PC-9 (cell line): ENCODE data around the gene IGIP. TPM values are rescaled to one million over a fixed set of nuclear protein-coding genes. Genes with fewer than 3 reads are reported as not detected.
A peak's percentile ranks its signal among the peaks of the same experiment; 100 is the strongest.

Experiments
- BruUV-seq: library from RNA; stranded (reverse); fragments of 400-500 nt; replicated peaks from 2 replicates; lab custom pipeline; 2021; lab: Mats Ljungman, UMichigan
- CTCF ChIA-PET: fragments of 300-600 bp; sonication (Branson Sonifier 250); formaldehyde crosslinking; loops from one replicate; lab custom pipeline; 2022; ENCODE audit warnings: antibody characterized with exemption; lab: Charles Lee
- POLR2A ChIA-PET: fragments of 300-600 bp; sonication (Branson Sonifier 250); formaldehyde crosslinking; loops from one replicate; lab custom pipeline; 2022; ENCODE audit warnings: antibody characterized with exemption; ENCODE audit not compliant: unreplicated experiment; lab: Charles Lee
- DNase-seq, 2 experiments: peaks; one replicate each; pipeline versions ENCODE4 v3.0.0 to v3.0.0-alpha.2; 2015 to 2022; ENCODE audit warnings: mixed read lengths in 1 of 2
- H2AFZ ChIP-seq: fragments of 200-600 bp; sonication (generic); 2 replicates; pipeline ENCODE4 v1.8.1; 2017; ENCODE audit warnings: antibody characterized with exemption
- H3F3A ChIP-seq: fragments of 200-600 bp; sonication (generic); 2 replicates; pipeline ENCODE4 v1.8.1; 2017; ENCODE audit warnings: antibody characterized with exemption, mild to moderate bottlenecking, low read depth; ENCODE audit not compliant: insufficient read depth
- H3K27ac ChIP-seq: fragments of 200-600 bp; sonication (generic); 2 replicates; pipeline ENCODE4 v1.6.1; 2016; ENCODE audit warnings: mixed run types
- H3K27me3 ChIP-seq: fragments of 200-600 bp; sonication (generic); 2 replicates; pipeline ENCODE4 v1.6.1; 2016; ENCODE audit warnings: low read depth, mixed run types; ENCODE audit not compliant: insufficient read depth
- H3K36me3 ChIP-seq: fragments of 200-600 bp; sonication (generic); 2 replicates; pipeline ENCODE4 v1.6.1; 2016; ENCODE audit warnings: low read depth, mixed run types
- H3K4me1 ChIP-seq: fragments of 200-600 bp; sonication (generic); replicated peaks from 2 replicates; pipeline ENCODE4 v1.6.1; 2016; ENCODE audit warnings: mixed run types; ENCODE audit not compliant: insufficient read depth
- H3K4me2 ChIP-seq: fragments of 200-600 bp; sonication (generic); 2 replicates; pipeline ENCODE4 v1.6.1; 2017; ENCODE audit warnings: mixed run types
- H3K4me3 ChIP-seq: fragments of 200-600 bp; sonication (generic); 2 replicates; pipeline ENCODE4 v1.6.1; 2016; ENCODE audit warnings: mixed run types
- H3K79me2 ChIP-seq: fragments of 200-600 bp; sonication (generic); 2 replicates; pipeline ENCODE4 v1.6.1; 2017; ENCODE audit warnings: low read depth, mixed run types
- H3K9me2 ChIP-seq: fragments of 200-600 bp; sonication (generic); 2 replicates; pipeline ENCODE4 v1.8.1; 2017; ENCODE audit warnings: mild to moderate bottlenecking; ENCODE audit not compliant: insufficient read depth
- H3K9me3 ChIP-seq: fragments of 200-600 bp; sonication (generic); 2 replicates; pipeline ENCODE4 v1.8.1; 2016; ENCODE audit warnings: low read depth; ENCODE audit not compliant: insufficient read depth
- H4K20me1 ChIP-seq: fragments of 200-600 bp; sonication (generic); 2 replicates; pipeline ENCODE4 v1.8.1; 2017; ENCODE audit not compliant: insufficient read depth
- CTCF ChIP-seq: fragments of 200-600 bp; sonication (generic); conservative IDR thresholded peaks from 2 replicates; pipeline ENCODE4 v1.6.1; 2017; ENCODE audit warnings: mixed run types, antibody characterized with exemption, mild to moderate bottlenecking, moderate library complexity
- EZH2 ChIP-seq: fragments of 200-600 bp; sonication (generic); IDR thresholded peaks from 2 replicates; pipeline ENCODE4 v1.8.0; 2017; ENCODE audit warnings: antibody characterized with exemption, low read depth
- intact Hi-C: fragments of 100-400 bp; cut with micrococcal nuclease; formaldehyde crosslinking; loops from one replicate; pipeline ENCODE4 v1.10.0; 2022; ENCODE audit not compliant: unreplicated experiment
- total RNA-seq: library from RNA; stranded (reverse); gene quantifications from 2 replicates; pipeline ENCODE4 v1.2.3, GENCODE V29; 2021

Gene IGIP
- total RNA-seq, 1 experiment from 2014 or later: 6.2 TPM

DNA sequence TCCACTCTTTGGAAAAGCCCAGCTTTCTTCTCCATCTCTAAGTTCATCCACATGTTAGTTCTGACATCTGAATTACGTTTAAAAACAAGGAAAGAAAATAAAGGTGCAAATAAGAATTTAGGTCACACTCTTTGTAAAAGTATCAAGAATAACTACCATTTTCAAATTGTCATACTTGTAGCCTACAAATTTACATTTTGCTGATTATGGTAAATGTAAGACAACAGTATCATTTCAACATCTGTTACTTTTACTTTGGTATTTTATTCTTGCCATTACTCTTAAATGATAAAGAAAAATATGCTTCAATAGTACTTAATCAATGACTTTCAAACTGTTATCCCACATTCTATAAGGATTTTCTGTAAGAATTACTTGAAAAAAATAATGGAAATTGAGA, 21.6 kb upstream of the IGIP start:
- Histone ChIP-seq H4K20me1 (no peaks in the 10 kb centered on the region), H3K27ac (no peak overlapping the region), H3F3A (peaks cover 18% of the 10 kb centered on the region; the same call in 1 of the 2 replicates), H3K4me1 (peaks cover 10% of the 10 kb centered on the region), H3K9me2 (no peaks in the 10 kb centered on the region), H3K79me2 (peaks cover 11% of the 10 kb centered on the region), H3K9me3 (no peaks in the 10 kb centered on the region), H3K4me2 (no peak overlapping the region), H3K36me3 (no peaks in the 10 kb centered on the region), H2AFZ (no peak overlapping the region), H3K27me3 (no peaks in the 10 kb centered on the region), H3K4me3 (no peak overlapping the region)
- TF ChIP-seq EZH2 (no peak), CTCF (no peak)
- no TSS peak for BruUV-seq
- ChIA-PET CTCF (no interaction called here), POLR2A (no interaction called here)
- DNase-seq: no peak
- intact Hi-C loops: no loop called here

DNA sequence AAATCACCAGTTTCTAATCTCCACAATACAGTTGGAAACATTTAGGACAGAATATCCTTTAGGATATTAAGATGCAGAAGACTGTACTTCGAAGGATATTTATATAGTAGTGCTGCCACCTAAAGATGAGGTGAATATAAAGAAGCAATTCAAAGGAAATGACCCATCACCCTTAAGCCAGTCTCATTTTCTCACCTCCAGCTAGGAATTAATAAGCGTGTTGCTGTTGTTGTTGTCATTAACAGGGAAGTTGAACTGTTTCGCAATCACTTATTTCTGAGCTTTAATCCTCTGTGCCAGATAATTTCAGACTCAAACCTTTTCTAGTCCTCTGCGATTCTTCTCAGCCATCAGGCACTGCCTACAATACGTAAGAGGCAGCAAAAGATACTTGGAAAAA, 19.6 kb upstream of the IGIP start:
- H2AFZ ChIP-seq: no peak overlapping the region
- H3K27me3 ChIP-seq: no peaks in the 10 kb centered on the region
- H3K79me2 ChIP-seq: peaks cover 31% of the 10 kb centered on the region
- peak in 1 of 2 experiments; percentile 45 for DNase-seq
- ChIA-PET POLR2A (no interaction called here), CTCF (interaction anchor here (0.7 kb wide), 1 partner anchor 1050 kb away, joined by 3 read pairs; no protein-coding TSS in a partner anchor)
- H3K4me1 ChIP-seq: peaks cover 28% of the 10 kb centered on the region
- H3K9me3 ChIP-seq: no peaks in the 10 kb centered on the region
- H3K4me2 ChIP-seq: peak overlapping the region; percentile 85
- TF ChIP-seq EZH2 (no peak), CTCF (no peak; the same call in 1 of the 2 replicates)
- H3F3A ChIP-seq: peaks cover 18% of the 10 kb centered on the region; the same call in 1 of the 2 replicates
- H3K36me3 ChIP-seq: no peaks in the 10 kb centered on the region
- H3K27ac ChIP-seq: no peak overlapping the region
- no TSS peak for BruUV-seq
- intact Hi-C loops: no loop called here
- H4K20me1 ChIP-seq: no peaks in the 10 kb centered on the region
- no peak overlapping the region for H3K4me3 ChIP-seq
- no peaks in the 10 kb centered on the region for H3K9me2 ChIP-seq

DNA sequence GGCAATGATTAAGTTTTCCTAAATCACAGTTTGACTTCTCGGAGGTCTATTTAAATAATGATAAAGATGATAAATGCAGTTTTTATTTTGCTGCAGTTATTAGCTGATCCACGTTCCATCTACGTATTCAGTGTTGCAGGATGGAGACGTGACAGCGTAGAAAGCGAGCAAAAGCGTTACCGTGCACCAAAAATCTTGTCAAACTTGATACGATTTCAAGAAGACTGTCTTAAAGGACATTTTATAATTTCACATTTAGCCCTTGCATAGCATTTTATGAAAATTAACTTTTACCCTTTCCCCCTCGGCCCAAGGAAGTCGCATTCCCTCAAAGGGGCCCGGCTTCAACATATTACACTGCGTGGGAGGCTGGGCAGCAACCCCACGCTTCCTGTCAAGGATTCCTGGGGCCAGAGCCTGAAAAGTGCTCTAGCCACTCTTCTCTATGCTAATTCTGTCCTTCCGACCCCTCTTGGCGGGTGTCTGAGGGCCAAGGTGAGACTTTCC, 18.9 kb upstream of the IGIP start:
- ChIA-PET CTCF (no interaction called here), POLR2A (interaction anchor here (0.7 kb wide), 1 partner anchor 73 kb away, joined by 3 read pairs; no protein-coding TSS in a partner anchor)
- Histone ChIP-seq H2AFZ (peak overlapping the region; percentile 89), H3K4me2 (peak overlapping the region; percentile 85), H3K36me3 (no peaks in the 10 kb centered on the region), H3K4me1 (peaks cover 28% of the 10 kb centered on the region), H4K20me1 (no peaks in the 10 kb centered on the region), H3K9me3 (no peaks in the 10 kb centered on the region), H3K9me2 (no peaks in the 10 kb centered on the region), H3K27ac (peak overlapping the region; percentile 72), H3K4me3 (peak overlapping the region; percentile 99), H3F3A (peaks cover 19% of the 10 kb centered on the region; the same call in 1 of the 2 replicates), H3K27me3 (no peaks in the 10 kb centered on the region), H3K79me2 (peaks cover 37% of the 10 kb centered on the region)
- intact Hi-C loops: no loop called here
- TSS peak; percentile 73 for BruUV-seq
- no peak for TF ChIP-seq CTCF
- no peak for TF ChIP-seq EZH2
- DNase-seq: no peak
